Neural cell (in vitro differentiated cells): Measurements from ENCODE around the gene SLC4A4. TPM values are rescaled to one million over a fixed set of nuclear protein-coding genes. Genes with fewer than 3 reads are reported as not detected.

ENCODE experiments used
- H2AFZ ChIP-seq: fragments of 200-600, 300-800 bp; sonication (generic), shearing (Covaris generic); 2 replicates; pipeline ENCODE4 v1.6.0; 2014; ENCODE audit warnings: low read depth, mild to moderate bottlenecking, antibody characterized with exemption, low read length, moderate library complexity
- H3F3A ChIP-seq: fragments of 200-600 bp; shearing (Covaris generic); 2 replicates; pipeline ENCODE4 v1.6.1; 2016; ENCODE audit warnings: mild to moderate bottlenecking, moderate library complexity, mixed read lengths, antibody characterized with exemption, low read length; ENCODE audit not compliant: insufficient read depth, poor library complexity, severe bottlenecking
- H3K27ac ChIP-seq: fragments of 200-600, 300-800 bp; sonication (generic), shearing (Covaris generic); 2 replicates; pipeline ENCODE4 v1.5.1; 2014; ENCODE audit warnings: mild to moderate bottlenecking, low read length, moderate library complexity
- H3K27me3 ChIP-seq: fragments of 300-800, 200-600 bp; sonication (generic), shearing (Covaris generic); 2 replicates; pipeline ENCODE4 v1.6.0; 2014; ENCODE audit warnings: mild to moderate bottlenecking, low read depth, low read length, moderate library complexity; ENCODE audit not compliant: insufficient read depth
- H3K36me3 ChIP-seq: fragments of 300-800, 200-600 bp; sonication (generic), shearing (Covaris generic); 2 replicates; pipeline ENCODE4 v1.5.1; 2014; ENCODE audit warnings: mild to moderate bottlenecking, antibody characterized with exemption, low read length, moderate library complexity; ENCODE audit not compliant: insufficient read depth
- H3K4me2 ChIP-seq: fragments of 300-800, 200-600 bp; sonication (generic), shearing (Covaris generic); 2 replicates; pipeline ENCODE4 v1.6.0; 2014; ENCODE audit warnings: mild to moderate bottlenecking, low read length
- H3K4me3 ChIP-seq: fragments of 300-800, 200-600 bp; sonication (generic), shearing (Covaris generic); 2 replicates; pipeline ENCODE4 v1.5.1; 2014; ENCODE audit warnings: mild to moderate bottlenecking, low read length, moderate library complexity
- H3K79me2 ChIP-seq: fragments of 200-600 bp; shearing (Covaris generic); replicated peaks from 2 replicates; pipeline ENCODE4 v1.6.0; 2014; ENCODE audit warnings: mild to moderate bottlenecking, low read length, moderate library complexity; ENCODE audit not compliant: insufficient read depth
- H3K9ac ChIP-seq: fragments of 300-800, 200-600 bp; sonication (generic), shearing (Covaris generic); 2 replicates; pipeline ENCODE4 v1.6.1; 2016; ENCODE audit warnings: mild to moderate bottlenecking, low read length, mixed read lengths
- H3K9me2 ChIP-seq: fragments of 200-600 bp; shearing (Covaris generic); 2 replicates; pipeline ENCODE4 v1.6.1; 2016; ENCODE audit warnings: mild to moderate bottlenecking, low read length, mixed read lengths; ENCODE audit not compliant: insufficient read depth
- H3K9me3 ChIP-seq: fragments of 200-600, 300-800 bp; sonication (generic), shearing (Covaris generic); 2 replicates; pipeline ENCODE4 v1.6.1; 2016; ENCODE audit warnings: mild to moderate bottlenecking, mixed run types, low read length, moderate library complexity, mixed read lengths
- H4K20me1 ChIP-seq: fragments of 200-600 bp; shearing (Covaris generic); 2 replicates; pipeline ENCODE4 v1.6.1; 2016; ENCODE audit warnings: mild to moderate bottlenecking, mixed run types; ENCODE audit not compliant: insufficient read depth
- CTCF ChIP-seq: fragments of 450-650 bp; IDR thresholded peaks from 2 replicates; pipeline ENCODE4 v1.5.1; 2014; ENCODE audit warnings: antibody characterized with exemption, mild to moderate bottlenecking, moderate library complexity; ENCODE audit not compliant: poor library complexity, severe bottlenecking
- EP300 ChIP-seq: fragments of 450-650 bp; conservative IDR thresholded peaks from 2 replicates; pipeline ENCODE4 v1.6.1; 2014; ENCODE audit warnings: antibody characterized with exemption, mild to moderate bottlenecking, moderate library complexity; ENCODE audit not compliant: poor library complexity, severe bottlenecking
- EZH2 ChIP-seq: fragments of 200-600, 300-800 bp; shearing (Covaris generic), sonication (generic); IDR thresholded peaks from 2 replicates; pipeline ENCODE4 v1.6.1; 2014; ENCODE audit warnings: antibody characterized with exemption, low read length, borderline replicate concordance, mild to moderate bottlenecking; ENCODE audit not compliant: insufficient read depth, poor library complexity, severe bottlenecking
- MXI1 ChIP-seq: fragments of 450-650 bp; conservative IDR thresholded peaks from 2 replicates; pipeline ENCODE4 v1.6.1; 2014; ENCODE audit warnings: antibody characterized with exemption, mild to moderate bottlenecking; ENCODE audit not compliant: poor library complexity, severe bottlenecking
- POLR2AphosphoS5 ChIP-seq: IDR thresholded peaks from 2 replicates; pipeline ENCODE4 v1.6.1; 2012
- RAD21 ChIP-seq: fragments of 450-650 bp; conservative IDR thresholded peaks from 2 replicates; pipeline ENCODE4 v1.6.1; 2014; ENCODE audit warnings: antibody characterized with exemption, mild to moderate bottlenecking, moderate library complexity
- REST ChIP-seq: IDR thresholded peaks from 2 replicates; pipeline ENCODE4 v1.6.1; 2012; ENCODE audit warnings: borderline replicate concordance
- SMC3 ChIP-seq: fragments of 450-650 bp; conservative IDR thresholded peaks from 2 replicates; pipeline ENCODE4 v1.6.1; 2014; ENCODE audit warnings: antibody characterized with exemption, mild to moderate bottlenecking, moderate library complexity; ENCODE audit not compliant: poor library complexity
- TAF1 ChIP-seq: IDR thresholded peaks from 2 replicates; pipeline ENCODE4 v1.6.1; 2012; ENCODE audit warnings: low read depth
- polyA plus RNA-seq: library from polyadenylated mRNA; depleted of rRNA; stranded (reverse); fragments of >200 nt; gene quantifications from 2 replicates; pipeline ENCODE4 v1.2.3, GENCODE V29; 2014

Gene SLC4A4
- polyA plus RNA-seq, 1 donor from 2014 or later: 9.2 TPM

- H3K4me2 ChIP-seq: no peak overlapping the region
- TF ChIP-seq POLR2AphosphoS5: no peak
- no peak for TF ChIP-seq CTCF
- no peak for TF ChIP-seq EP300
- no peak for TF ChIP-seq REST
- no peak for TF ChIP-seq RAD21
- no peak for TF ChIP-seq TAF1
- TF ChIP-seq MXI1: no peak
- TF ChIP-seq EZH2: no peak
- TF ChIP-seq SMC3: no peak
- H3K9me2 ChIP-seq: no peaks in the 10 kb centered on the region
- no peaks in the 10 kb centered on the region for H3K9me3 ChIP-seq
- no peak overlapping the region for H3K9ac ChIP-seq
- no peak overlapping the region for H2AFZ ChIP-seq
- no peaks in the 10 kb centered on the region for H4K20me1 ChIP-seq
- H3K4me3 ChIP-seq: no peak overlapping the region
- no peaks in the 10 kb centered on the region for H3K79me2 ChIP-seq
- H3K27ac ChIP-seq: no peak overlapping the region
- no peaks in the 10 kb centered on the region for H3K36me3 ChIP-seq
- no peaks in the 10 kb centered on the region for H3K27me3 ChIP-seq
- H3F3A ChIP-seq: no peaks in the 10 kb centered on the region
Measured at GRCh38 chr4:71415491-71415890, 76.7 kb downstream of the SLC4A4 start.

GRCh38 chr4:71417150-71417549, 78.3 kb downstream of the SLC4A4 start:
- H3K4me3 ChIP-seq: no peak overlapping the region
- H3K9me2 ChIP-seq: no peaks in the 10 kb centered on the region
- no peaks in the 10 kb centered on the region for H3K36me3 ChIP-seq
- H2AFZ ChIP-seq: no peak overlapping the region
- no peaks in the 10 kb centered on the region for H3F3A ChIP-seq
- no peaks in the 10 kb centered on the region for H4K20me1 ChIP-seq
- no peak overlapping the region for H3K4me2 ChIP-seq
- no peak overlapping the region for H3K9ac ChIP-seq
- TF ChIP-seq EZH2: no peak
- TF ChIP-seq CTCF: no peak
- TF ChIP-seq POLR2AphosphoS5: no peak
- no peak for TF ChIP-seq REST
- no peak for TF ChIP-seq SMC3
- no peak for TF ChIP-seq TAF1
- no peak for TF ChIP-seq EP300
- TF ChIP-seq MXI1: no peak
- no peak for TF ChIP-seq RAD21
- H3K9me3 ChIP-seq: no peaks in the 10 kb centered on the region
- H3K27ac ChIP-seq: no peak overlapping the region
- no peaks in the 10 kb centered on the region for H3K27me3 ChIP-seq
- H3K79me2 ChIP-seq: no peaks in the 10 kb centered on the region
